Raji (cell line): ENCODE results near the gene IBA57.

Experiments
- POLR2A ChIP-seq: IDR thresholded peaks from 2 replicates; pipeline ENCODE4 v1.6.1; 2011; ENCODE audit warnings: low read depth, low read length, control low read depth; ENCODE audit not compliant: insufficient read depth

Gene IBA57

DNA sequence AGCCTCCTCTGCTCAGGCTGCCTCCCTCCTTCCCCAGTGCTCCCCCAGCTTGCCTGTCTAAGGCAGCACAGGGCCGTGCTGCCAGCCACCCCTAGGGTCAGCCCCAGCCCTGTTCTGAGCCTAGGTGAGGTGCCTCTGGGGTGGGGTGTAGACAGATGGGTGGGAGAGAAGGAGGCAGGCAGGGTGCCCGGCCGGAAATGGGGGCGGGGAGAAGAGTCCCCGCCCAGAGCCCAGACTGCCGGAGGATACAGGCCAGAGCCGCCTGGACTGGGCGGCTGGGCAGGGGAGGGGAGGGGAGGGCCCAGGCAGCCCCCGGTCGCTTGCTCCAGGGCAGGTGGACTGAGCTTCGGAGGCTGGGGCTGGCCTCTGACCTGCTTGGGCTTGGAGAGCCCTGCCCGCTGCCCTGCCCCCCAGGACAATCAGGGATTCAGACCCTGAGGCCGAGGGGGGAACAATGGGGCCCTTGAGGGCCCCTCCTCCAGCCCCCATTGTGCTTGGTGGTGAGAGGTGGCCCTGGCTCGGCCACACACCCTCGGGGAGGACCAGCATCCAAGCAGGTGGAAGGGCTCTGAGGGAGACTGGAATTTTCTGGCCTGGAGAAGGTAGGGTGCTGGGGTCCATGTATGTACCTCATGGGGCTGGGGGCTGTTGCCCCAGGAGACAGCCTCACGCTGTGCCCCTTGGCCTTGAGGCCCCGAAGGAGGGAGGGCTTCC lies 16.0 kb upstream of the IBA57 start, which contains the start of gene GJC2:
TSS of gene GJC2 (plus strand) at position 525 of the 714 bp plus-strand sequence. CDS start 7,829 bp downstream, outside the sequence.
- no peak for TF ChIP-seq POLR2A

DNA sequence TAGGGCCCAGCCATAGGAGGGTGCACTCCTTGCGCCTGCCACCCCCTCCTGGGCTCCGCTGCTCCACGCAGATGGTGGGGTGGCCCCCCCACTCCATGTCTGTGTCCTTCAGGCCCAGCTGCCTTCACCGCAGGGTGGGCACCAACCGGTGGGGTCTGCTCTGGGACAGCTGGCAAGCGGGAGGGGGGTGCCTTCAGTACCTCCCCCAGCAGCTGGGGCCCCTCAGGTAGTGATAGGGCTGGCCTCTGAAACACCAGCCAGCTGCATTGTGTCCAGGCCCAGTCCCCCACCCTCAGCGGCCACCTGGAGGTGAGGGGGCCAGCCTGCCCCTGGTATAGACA lies 15.5 kb upstream of the IBA57 start:
- TF ChIP-seq POLR2A: no peak

DNA sequence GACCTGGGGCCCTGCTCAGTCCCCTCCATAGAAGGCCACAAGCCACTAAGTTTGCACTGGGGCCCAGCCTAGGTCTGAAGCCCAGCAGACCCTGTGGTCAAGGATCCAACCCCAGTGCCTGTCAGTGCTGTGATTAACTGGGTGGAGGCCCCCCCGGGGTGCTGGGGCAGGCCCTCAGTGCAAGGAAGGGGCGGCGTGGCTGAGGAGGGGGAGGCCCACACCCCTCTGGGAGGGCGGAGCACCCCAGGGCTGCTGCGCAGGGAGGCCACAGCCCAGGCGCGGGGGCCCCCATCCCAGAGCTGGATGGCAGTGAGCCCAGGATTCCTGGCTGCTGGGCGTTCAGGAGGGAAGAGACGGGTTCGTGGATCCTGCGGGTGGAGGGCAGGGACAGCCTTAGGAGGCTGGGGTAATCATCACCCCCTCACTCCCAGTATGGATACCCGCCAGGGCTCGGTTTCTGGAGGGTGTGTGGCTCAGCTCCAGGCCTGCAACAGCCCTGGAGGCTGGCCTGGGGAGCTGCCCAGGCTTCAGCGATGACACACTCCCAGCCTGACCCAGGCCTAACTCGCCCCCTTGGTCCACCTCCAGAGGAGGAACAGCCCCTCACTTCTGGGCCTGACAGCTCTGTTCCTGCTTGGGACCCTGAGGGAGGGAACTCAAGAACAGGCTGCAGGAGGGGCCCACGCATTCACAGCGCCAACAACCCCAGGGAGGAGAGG lies 15.0 kb upstream of the IBA57 start:
- TF ChIP-seq POLR2A: no peak

DNA sequence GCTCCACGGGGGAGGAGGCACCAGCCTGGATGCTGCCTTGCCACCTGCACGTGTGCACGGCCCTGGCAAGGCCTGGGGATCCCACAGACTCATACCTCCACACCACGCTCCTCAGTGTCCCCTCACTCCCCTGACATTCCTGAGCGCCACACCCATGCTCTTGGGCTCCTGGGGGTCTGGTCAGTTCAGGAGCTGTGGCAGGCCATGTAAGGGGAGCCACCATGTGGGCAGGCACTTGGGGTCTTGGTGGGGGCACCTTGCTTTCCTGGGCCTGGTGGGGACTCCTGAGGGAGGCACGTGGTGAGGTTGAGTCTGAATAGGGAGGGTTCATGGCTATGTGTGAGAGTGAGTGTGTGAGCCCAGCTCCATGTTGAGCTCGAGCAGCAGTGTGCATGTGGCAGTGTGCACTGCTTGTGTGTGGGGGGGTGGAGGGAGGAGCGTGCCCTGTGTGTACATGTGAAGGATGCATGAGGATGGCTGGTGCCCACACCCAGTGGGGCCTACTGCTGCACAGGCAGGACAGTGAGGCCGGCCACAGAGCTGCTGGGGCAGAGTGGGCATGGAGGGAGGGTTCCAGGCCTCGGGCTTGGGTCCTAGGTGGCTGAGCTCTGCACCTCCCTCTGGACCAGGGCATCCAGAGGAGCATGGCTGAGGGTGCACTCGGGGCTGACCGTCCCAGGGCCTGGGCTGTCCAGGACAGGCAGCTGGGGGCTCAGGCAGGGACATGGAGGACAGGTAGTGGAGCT lies 14.3 kb upstream of the IBA57 start:
- no peak for TF ChIP-seq POLR2A

DNA sequence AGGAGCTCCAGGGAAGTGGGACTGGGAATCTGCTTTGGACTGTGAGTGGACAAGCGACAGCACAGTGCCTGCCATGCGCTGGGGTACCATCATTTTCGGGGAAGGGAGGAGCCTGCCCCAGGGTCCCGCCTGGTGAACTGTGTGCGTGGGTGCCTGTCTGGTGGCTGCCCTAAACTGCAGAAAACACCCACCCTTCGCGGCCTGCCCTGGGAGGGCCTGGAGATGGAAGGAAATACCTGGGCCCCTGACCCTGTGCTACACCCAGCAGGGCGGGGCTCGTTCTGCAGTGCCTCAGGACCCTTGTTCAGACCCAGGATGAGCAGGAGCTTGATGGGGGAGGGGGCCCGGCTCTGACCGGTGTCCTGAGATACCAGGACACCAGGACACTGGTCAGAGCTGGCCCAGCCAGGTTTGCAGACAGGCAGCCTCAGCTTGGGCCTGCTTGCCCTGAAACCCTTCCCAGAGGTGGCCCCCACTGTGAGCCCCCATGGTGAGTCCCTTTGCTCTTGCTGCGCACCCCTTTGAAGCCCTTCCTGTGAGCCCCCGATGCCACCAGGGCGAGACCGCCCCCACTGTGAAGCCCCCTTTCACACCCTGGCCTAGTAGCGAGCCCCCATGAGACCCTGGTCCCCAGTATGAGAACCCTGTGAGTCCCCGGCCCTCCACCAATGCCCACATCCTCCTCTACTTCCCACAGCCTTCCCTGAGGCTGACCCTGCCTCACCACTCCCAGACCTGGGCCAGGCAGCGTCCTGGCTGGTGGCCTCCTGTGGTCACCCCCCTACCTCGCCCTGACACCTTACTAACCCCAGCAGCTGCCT lies 13.3 kb upstream of the IBA57 start:
- TF ChIP-seq POLR2A: no peak

DNA sequence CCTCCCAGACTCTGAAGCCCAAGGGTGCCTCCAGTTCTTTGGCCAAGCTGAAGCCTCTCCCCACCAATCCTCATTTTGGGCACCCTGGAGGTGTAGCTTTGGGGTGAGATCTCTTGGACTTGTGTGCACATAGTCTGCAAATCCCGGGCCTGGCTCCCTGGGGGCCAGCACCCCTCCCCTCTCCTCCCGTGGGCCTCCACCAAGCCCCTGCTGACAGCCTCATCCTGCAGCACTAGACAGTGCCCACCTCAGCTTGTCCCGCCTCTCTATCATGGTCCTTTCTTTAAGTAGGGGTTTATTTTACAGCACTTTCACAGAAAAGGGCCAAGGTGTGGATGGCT lies 12.7 kb upstream of the IBA57 start:
- TF ChIP-seq POLR2A: no peak

DNA sequence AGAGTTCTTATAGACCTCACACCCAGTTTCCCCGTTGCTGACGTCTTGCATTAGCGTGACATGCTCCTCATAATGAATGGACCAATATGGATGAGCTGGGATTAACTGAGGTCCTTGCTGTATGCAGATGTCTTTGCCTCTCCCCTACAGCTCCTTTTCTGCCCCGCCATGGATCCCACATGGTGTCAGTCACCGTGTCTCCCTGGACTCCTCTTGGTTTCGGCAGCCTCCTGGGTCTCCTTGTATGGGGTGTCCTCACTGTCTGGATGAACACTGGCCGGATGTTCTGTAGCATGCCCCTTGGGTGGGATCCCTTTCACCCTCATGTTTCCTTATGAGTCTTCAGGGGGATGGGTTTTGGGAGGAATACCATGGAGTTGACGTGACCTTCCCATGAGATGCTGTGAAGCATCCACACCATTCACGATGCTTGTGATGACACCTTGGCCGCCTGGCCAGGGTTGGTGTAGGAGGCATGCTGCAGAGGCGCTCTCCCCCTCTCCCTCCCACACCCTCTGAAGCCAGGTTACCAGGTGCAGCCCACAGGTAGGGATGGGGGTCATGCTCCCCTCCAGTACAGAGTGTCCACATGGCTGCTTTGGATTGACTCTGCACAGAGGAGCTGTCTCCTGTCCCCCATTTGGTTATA lies 11.5 kb upstream of the IBA57 start:
- TF ChIP-seq POLR2A: no peak

DNA sequence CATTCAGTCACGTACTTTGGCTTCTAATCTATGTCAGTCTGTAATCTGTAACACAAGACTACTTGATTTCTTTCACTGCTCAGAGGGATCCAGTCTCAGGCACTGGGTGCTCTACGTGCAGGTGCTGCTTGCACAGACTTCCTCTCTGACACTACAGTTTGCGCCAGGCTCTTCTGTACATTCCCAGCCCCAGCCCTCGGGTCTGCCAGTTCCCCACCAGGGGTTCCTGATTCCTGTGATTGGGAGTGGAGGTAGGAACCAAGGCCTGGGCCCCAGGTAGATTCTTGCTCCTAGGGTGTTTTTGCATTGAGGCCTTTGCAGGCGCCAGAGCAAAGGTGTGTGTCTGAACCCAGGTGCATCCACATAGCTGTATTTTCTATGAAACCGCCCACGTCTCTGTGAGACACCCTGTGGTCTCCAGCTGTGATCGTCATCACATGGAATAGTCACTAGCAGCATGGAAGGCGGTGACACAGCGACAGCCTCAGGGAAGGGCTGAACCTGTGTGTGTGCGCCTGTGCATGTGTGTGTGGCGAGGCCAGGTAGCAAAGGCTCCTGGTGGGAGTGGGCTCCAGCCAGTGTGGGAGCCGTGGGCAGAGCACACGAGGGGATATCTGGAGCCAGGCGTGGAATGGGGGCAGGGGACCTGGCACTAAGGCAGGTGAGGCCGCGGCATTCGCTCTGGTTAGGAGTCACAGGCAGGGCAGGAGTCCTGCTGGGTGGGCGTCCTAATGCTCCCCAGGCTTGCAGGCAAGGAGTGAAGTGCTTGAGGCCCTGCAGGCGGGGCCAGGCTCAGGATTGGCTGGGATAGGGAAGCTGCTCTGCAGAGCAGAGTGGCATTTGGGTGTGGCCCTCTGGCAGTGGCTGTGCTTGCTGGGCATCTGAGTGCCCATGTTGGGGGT lies 10.7 kb upstream of the IBA57 start:
- TF ChIP-seq POLR2A: no peak

DNA sequence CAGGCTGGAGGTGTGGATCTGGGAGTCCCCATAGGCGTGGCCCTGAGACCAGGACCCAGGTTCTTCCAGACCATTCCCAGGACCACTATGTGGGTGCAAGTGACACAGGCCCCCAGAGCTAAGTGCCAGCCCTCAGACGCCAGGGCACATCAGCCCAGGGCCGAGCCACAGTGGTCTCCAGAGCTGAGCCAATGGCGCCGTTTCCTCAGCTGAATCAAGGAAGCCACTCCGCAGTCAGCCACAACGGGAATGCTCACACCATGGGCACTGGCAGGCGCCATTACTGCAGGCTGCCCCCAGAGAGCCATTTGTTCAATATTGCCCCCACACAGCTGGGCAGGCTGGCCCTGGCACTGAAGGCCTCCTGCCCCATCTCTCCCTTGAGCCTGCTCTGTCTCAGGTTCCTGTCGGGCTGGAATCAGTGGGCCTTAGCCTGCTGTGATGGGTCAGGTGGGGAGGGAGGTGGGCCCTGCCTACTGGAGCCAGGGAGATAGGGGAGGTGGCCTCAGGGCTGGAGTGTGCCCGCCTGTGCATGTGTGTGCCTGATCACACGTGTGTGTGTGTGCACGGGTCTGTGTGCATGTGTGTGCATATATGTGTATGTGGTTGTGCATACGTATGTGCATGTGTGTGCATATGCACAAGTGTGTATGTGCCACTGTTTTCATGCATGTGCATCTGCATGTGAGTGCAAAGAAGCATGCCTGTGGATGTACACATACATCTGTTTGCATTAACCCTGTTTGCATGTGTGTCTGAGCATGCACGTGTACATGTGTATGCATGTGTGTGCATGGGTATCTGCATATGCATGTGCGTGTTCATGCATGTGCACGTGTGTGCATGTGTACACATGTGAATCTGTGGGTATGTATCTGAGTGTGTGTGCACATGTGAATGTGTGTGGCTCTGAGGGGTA lies 9.7 kb upstream of the IBA57 start:
- TF ChIP-seq POLR2A: no peak

DNA sequence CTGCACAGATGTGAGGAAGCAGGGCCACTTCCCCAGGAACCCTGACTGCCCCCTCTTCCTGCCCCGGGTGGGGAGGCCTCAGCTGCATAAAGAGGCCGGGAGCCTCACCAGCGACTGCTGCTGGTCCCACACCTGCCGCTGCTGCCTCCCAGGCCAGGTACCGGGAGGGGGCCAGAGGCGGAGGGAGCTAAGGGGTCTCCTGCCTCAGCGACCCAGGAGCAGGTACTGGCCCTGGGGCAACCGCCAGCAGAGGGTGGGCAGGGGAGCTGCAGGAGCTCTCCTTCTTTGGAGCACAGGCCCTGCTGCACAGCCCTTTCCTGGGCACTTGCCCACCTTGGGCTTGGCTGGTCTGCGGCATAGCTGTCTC lies 9.1 kb upstream of the IBA57 start:
- TF ChIP-seq POLR2A: no peak

DNA sequence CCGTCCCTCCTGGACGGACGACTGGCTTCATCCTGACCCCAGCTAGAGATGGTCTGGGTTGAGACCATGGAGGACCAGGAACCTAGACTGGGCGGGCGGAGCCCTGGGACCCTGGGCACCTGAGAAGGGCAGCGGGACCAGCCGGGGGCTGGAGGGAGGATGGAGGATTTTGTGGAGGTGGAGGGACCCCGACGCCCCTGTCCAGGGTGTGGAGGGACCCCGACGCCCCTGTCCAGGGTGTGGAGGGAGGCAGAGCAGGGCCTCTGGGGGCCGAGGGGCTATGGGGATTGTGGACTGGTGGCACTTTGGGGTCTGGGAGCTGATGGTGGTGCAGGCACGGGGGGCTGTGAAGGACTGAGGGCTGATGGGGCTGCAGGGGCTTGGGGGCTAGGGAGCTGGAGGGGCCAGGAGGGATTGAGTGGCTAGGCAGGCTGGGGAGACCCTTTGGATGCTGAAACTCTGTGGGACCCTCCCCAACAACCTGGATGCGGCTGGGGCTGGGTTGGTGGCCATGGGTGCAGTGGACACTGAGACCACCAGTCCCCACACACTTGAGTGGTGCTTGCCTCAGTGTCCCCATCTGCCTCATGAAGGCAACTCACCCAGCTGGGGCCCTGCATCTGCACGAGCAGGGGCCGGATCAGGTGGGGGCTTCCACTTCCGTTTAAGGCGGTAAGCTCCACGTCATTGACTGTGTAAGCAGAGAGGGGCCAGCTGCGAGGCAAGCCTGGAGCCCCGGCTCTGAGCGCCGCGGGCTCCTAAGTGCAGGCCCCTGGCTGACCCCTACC lies 8.5 kb upstream of the IBA57 start:
- TF ChIP-seq POLR2A: no peak

DNA sequence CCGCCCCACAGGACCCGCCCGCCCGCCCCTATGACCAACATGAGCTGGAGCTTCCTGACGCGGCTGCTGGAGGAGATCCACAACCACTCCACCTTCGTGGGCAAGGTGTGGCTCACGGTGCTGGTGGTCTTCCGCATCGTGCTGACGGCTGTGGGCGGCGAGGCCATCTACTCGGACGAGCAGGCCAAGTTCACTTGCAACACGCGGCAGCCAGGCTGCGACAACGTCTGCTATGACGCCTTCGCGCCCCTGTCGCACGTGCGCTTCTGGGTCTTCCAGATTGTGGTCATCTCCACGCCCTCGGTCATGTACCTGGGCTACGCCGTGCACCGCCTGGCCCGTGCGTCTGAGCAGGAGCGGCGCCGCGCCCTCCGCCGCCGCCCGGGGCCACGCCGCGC lies 7.9 kb upstream of the IBA57 start:
- TF ChIP-seq POLR2A: no peak
